ENCODE measurements around the gene RACK1. TPM values are rescaled to one million over a fixed set of nuclear protein-coding genes. Genes with fewer than 3 reads are reported as not detected.
"Not testable (repeated sequence)": the region's sequence is repeated elsewhere in the genome, so short reads cannot be mapped to it uniquely, and the experiment has no call there.

RACK1 gene
- total RNA-seq (100 to 1,000 TPM; 581 to 916 (median 631) TPM), polyA plus RNA-seq (1,000 to 10,000 TPM; 1,025 to 2,221 TPM)
- long read RNA-seq, donor 1, transcript RACK1-210 (8 exons, 1,098 nt) = minor isoform, 8 of 452 reads
- long read RNA-seq, donor 1, transcript RACK1-227 (8 exons, 1,403 nt) = major isoform, 414 of 452 reads
- long read RNA-seq, donor 1, partial matches to known transcripts = 10 of 452 reads
- long read RNA-seq, donor 1, other reads (novel, unspliced or antisense) = 15 of 452 reads
- long read RNA-seq, donor 2, transcript RACK1-227 (8 exons, 1,403 nt) = major isoform, 424 of 465 reads
- long read RNA-seq, donor 2, transcript RACK1-210 (8 exons, 1,098 nt) = minor isoform, 11 of 465 reads
- long read RNA-seq, donor 2, partial matches to known transcripts = 9 of 465 reads
- long read RNA-seq, donor 2, other reads (novel, unspliced or antisense) = 12 of 465 reads
- long read RNA-seq, donor 3, transcript RACK1-210 (8 exons, 1,098 nt) = minor isoform, 12 of 694 reads
- long read RNA-seq, donor 3, transcript RACK1-230 (7 exons, 1,651 nt) = minor isoform, 5 of 694 reads
- long read RNA-seq, donor 3, transcript RACK1-227 (8 exons, 1,403 nt) = major isoform, 640 of 694 reads
- long read RNA-seq, donor 3, partial matches to known transcripts = 7 of 694 reads
- long read RNA-seq, donor 3, other reads (novel, unspliced or antisense) = 26 of 694 reads

GRCh38 chr5:181243564-181244343 lies at the start of gene RACK1:
Gene RACK1 (minus strand): TSS chr5:181243906. CDS start chr5:181243800, 106 bp downstream.
- WGBS, 2 donors = 0% methylated on average over 50 of the region's 50 CpGs
- Histone ChIP-seq H3K27me3 (no peaks in the 10 kb centered on the region), H3K4me3 (peak within 1 kb of the TSS; percentile 76 to 94 (median 80)), H3K27ac (peak within 1 kb of the TSS; percentile 66 to 99 (median 96)), H3K36me3 (peaks cover 0 to 41% (median 35%) of the 10 kb centered on the region in 9 donors), H3K4me1 (peaks cover 23 to 77% (median 59%) of the 10 kb centered on the region in 9 donors), H3K9me3 (no peaks in the 10 kb centered on the region)
- DNase-seq (peak; percentile 85 to 93), ATAC-seq (peak; percentile 61 to 76 (median 70))
- intact Hi-C loops (cut with DNase I) = loop anchor here in 5 of 10 donors (1.0 to 10.0 kb wide), 4 partner anchors 19 to 429 kb away; partner anchors contain the start of gene TRIM41 (in 4 of the 5)
- no peak for TF ChIP-seq CTCF (IDR thresholded peaks at IDR 0.05)

DNA sequence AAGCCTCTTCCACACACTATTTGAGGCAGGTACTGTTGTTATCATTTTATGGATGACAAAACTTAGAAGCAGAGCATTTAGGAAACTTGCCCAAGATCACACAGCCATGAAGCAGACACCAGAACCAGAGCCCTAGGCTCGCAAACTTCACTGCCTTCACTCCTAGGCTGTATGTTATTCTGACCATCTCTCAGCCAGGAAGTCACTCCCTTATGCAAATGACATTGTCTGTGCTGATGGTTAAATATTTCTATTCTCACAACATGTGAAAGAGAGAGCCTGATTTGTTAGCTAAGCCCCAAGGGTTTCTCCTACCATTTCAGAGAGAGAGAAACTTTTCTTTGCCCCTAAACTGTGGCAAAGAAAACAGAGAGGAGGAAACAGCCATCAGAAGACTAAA lies 43.6 kb upstream of the RACK1 start:
- H3K4me3 ChIP-seq; H3K9me3 ChIP-seq; DNase-seq; ATAC-seq; H3K4me1 ChIP-seq; H3K36me3 ChIP-seq; intact Hi-C loops (cut with DNase I); H3K27me3 ChIP-seq; H3K27ac ChIP-seq: not testable (repeated sequence)
- 84 to 87% methylated on average over 1 of the region's 1 CpG for WGBS, 2 donors

DNA sequence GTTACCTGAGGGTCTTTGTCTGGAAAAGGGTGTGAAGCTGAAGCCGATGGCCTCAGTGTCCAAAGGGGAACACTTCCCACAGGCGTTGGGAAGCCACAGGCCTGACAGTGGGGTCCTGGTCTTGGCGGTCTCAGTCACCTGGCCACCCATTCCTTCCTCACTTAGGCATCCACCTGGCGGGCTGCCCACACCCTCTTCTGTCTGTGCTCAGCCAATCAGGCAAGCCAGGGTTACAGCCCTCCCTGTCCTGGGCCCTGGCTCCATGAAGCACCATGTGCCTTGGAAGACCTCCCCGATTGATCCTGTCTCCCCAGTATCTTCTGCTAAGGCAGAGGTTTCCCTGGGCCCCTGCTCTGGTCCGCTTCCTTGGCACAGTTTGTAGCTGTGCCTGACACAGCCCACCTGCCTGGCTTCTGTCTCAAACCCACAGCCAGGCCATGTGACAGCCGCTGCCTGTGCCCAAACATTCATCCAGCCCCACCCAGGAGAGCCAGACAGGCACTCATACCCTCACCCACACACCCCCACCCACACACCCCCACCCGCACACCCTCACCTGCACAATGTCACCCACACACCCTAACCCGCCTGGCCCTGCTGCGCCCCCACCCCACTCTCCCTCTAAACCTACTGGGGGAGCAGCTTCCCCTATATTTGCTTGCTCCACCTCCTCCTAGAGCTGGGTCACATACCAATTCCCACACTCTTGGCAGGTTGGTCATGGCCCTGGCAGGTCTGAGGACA lies 42.4 kb upstream of the RACK1 start:
- WGBS, 2 donors = 92 to 95% methylated on average over 10 of the region's 10 CpGs

DNA sequence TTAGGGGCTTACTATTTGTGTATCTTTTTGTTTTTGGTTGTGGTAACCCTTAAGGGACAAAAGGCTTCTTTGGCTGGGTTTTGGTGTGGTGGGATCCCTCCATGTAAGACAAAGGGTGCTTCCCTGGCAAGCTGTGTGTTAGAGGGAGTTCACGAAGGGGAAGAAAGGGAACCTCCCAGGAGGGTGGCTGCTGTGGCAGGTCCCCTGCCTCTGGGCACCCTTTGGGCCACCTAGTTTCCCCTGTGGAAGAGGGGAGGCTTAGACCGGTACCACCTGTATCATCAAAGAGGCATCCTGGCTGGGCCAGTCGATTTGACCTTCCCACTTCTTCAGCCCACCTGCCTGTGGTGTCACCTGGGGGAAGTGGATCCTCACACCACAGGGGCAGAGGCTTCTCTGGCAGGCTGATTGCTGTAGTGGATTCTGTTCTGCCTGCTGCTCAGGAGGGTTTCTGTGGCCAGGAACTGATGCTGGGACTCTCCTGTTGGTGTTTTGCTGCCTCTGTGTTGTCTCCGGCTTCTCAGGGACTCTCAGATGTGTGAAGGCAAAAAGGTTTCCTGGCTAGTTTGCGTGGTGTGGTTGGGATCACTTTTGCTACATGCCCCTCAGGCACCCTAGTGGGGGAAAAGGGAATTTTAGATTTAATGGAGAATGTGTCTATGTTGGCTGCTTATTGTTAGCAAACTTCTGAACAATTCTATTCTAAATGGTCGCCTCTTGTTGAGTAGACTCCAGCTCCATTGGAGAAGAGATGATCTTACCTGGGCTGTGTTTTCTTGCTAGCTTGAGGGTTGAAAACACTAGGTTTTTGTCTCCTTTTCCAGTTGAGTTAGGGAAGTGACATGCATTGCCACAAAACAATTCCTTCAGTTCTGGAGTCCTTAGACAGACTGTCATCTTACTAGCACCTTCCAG lies 40.4 kb upstream of the RACK1 start:
- intact Hi-C loops (cut with DNase I); H3K27ac ChIP-seq; H3K4me3 ChIP-seq; H3K27me3 ChIP-seq; H3K4me1 ChIP-seq; DNase-seq; H3K36me3 ChIP-seq; H3K9me3 ChIP-seq; ATAC-seq: not testable (repeated sequence)
- WGBS, 2 donors = 52 to 75% methylated on average over 5 to 6 of the region's 6 CpGs
- peak in 5 of 9 donors; percentile 10 to 40 (median 23) for TF ChIP-seq CTCF (IDR thresholded peaks at IDR 0.05)

More for the DNA sequence above, 42.4 kb upstream of the RACK1 start:
- intact Hi-C loops (cut with DNase I); ATAC-seq; H3K9me3 ChIP-seq; H3K4me1 ChIP-seq; H3K27ac ChIP-seq; H3K4me3 ChIP-seq; DNase-seq; H3K27me3 ChIP-seq; H3K36me3 ChIP-seq: not testable (repeated sequence)

Measured in heart right ventricle (tissue), 16 donors.